HG02610 (cell line): ENCODE measurements around the gene PDE4DIP.
"Not testable (repeated sequence)": the region's sequence is repeated elsewhere in the genome, so short reads cannot be mapped to it uniquely, and the experiment has no call there.

Experiments
- ATAC-seq: cut with Tn5 transposase; IDR thresholded peaks from one replicate; pipeline ENCODE4 v1.9.1; 2021; ENCODE audit warnings: mild to moderate bottlenecking, moderate library complexity; ENCODE audit not compliant: unreplicated experiment

PDE4DIP gene

GRCh38 chr1:148916695-148917348, 72.6 kb downstream of the PDE4DIP start:
- ATAC-seq, result not testable (repeated sequence)

- not testable (repeated sequence) for ATAC-seq
These were observed 74.7 kb downstream of the PDE4DIP start for GRCh38 chr1:148918836-148919447.

GRCh38 chr1:148921047-148921446, 76.8 kb downstream of the PDE4DIP start:
- ATAC-seq, result not testable (repeated sequence)

DNA sequence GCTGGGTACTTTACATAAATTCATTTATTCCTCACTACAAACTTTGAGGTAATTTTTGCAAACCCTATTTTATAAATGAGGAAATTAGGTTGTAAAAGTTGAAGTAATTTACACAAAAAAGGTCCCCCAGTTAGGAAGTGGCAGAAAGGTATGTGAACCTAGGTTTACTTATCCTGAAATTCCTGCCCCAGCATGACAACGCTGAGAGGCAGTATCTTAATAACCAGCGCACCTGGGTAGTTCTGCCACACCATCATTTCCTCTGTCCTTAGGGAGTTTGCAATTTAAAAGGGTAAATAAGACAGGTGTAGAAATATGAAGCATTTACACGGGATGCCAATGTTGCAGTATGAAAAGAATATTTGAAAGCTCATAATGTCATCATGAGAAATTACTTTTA, 79.6 kb downstream of the PDE4DIP start:
- ATAC-seq, result not testable (repeated sequence)

DNA sequence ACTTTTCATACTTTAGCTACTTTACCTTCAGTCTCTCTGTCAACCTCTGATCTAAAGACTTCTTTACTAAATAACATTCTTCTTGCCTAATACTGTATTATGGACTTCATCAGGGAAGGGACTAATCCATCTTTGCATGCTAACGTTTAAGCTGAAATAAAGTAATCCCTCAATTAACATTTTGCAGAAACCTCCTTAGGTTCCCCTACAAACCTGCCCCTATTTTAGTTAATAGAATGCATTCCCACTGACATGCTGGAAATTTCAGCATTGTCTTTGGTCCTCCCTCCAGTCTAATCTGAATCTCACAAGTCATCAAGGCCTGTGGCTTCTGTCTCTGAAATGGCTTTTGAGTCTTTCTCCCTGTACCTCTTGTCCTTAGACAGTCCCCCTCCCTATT, 83.4 kb downstream of the PDE4DIP start:
- ATAC-seq, result not testable (repeated sequence)

- not testable (repeated sequence) for ATAC-seq
These were observed 85.0 kb downstream of the PDE4DIP start for GRCh38 chr1:148929253-148929652.

GRCh38 chr1:148935381-148936002, 91.3 kb downstream of the PDE4DIP start:
- ATAC-seq, result not testable (repeated sequence)

- not testable (repeated sequence) for ATAC-seq
These were observed 98.7 kb downstream of the PDE4DIP start for GRCh38 chr1:148942906-148943305.

- ATAC-seq, result not testable (repeated sequence)
These were observed 100.9 kb downstream of the PDE4DIP start for GRCh38 chr1:148945130-148945529.

DNA sequence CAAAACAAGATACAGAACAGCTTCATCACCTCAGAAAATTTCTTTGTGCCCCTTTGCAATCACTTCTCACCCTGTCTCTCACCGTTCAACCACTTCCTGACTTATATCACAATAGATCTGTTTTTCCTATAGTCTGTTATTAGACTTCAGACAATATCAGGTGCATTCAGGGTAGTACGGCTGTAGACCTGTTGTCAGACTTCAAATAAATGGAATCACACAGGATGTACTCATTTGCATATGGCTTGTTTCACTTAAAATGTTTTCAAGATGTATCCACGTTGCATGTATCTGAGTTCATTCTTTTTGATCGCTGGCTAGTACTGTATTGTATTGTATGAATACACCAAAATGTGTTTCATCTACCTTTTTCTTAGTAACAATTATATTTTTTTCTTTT, 104.5 kb downstream of the PDE4DIP start:
- not testable (repeated sequence) for ATAC-seq

DNA sequence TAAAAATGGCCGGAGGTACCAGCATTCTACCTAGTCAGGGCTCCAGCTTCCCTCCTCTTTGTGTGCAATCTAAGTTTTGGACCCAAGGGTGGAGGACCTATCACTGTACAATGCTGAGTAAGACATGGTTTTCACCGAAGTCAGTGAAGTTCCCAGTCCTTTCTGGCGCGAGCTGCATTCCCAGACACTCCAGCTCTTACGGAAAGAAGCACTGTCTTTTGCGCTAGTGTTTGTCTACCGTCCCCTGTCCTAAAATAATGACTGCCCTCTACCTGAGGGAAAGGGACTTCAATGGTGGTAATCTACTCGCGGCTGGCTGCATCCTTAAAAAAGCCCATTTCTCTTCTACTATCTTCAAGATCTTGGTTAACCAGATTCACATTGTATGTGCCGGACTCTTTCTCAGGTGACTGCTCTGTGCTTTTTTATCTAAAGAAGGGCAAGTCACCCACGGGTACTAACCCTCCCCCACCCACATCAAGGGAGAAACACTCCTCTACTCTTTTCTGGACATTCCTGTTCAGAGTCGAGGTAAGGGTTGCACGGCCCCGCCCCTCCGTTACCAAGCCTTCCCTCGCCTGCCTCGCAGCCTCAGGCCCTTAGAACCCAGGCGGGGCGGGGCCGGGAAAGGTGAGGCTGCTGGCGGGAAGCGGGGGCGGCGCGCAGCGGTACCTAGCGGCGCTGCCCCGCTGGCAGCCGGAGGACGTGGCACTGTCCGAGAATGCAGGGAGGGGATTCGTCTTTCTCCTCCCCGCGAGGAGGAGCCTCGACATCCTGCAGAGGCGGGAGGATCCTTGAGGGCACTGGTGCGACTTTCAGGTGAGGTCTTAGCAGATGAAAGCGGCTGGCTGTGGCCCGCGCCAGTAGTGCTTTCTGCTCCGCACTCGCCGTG, 107.4 kb downstream of the PDE4DIP start:
- ATAC-seq, result peak; percentile 76

GRCh38 chr1:148952253-148952937, 108.2 kb downstream of the PDE4DIP start:
- peak; percentile 81 for ATAC-seq

DNA sequence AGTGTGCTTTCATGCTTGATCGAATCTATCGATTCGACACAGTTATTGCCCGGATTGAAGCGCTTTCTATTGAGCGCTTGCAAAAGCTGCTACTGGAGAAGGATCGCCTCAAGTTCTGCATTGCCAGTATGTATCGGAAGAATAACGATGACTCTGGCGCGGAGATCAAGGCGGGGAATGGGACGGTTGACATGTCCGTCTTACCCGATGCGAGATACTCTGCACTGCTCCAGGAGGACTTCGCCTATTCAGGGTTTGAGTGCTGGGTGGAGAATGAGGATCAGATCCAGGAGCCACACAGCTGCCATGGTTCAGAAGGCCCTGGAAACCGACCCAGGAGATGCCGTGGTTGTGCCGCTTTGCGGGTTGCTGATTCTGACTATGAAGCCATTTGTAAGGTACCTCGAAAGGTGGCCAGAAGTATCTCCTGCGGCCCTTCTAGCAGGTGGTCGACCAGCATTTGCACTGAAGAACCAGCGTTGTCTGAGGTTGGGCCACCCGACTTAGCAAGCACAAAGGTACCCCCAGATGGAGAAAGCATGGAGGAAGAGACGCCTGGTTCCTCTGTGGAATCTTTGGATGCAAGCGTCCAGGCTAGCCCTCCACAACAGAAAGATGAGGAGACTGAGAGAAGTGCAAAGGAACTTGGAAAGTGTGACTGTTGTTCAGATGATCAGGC, 108.8 kb downstream of the PDE4DIP start:
- ATAC-seq, result not testable (repeated sequence)

- ATAC-seq, result not testable (repeated sequence)
These were observed 109.5 kb downstream of the PDE4DIP start for GRCh38 chr1:148953730-148954129.

GRCh38 chr1:148958343-148958742, 114.1 kb downstream of the PDE4DIP start:
- ATAC-seq, result not testable (repeated sequence)

DNA sequence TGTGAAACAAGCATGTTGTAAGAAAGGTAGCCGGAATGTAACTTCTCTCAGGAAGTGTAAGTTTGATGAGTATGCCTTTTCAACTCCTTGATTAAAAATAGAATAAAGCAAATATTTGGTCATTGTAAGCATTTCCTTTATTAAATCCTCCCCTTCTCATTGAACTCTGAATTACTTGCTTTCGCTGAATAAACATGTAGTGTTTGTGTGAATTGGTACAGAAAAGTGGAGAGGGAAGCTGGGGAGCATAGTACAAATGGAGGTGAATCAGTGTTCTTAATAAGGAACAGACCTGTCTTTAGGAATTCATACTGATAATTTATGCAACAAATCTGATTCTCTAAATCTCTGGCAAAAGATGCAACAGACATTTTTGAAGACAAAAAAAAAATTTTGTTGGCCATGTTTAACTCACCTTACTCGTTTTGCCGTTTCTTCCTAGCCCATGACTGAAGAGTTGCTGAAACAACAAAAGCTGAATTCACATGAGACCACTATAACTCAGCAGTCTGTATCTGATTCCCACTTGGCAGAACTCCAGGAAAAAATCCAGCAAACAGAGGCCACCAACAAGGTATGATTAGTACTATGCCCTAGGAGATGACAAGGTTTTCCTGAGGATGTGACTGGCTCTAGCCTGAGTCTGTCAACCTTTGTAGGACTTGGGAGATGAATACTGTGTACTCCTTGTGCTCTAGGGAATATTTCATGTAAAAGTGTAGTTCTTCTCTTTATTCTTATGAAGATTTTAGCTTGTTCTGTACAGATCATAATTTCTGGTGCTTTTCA, 116.2 kb downstream of the PDE4DIP start:
- not testable (repeated sequence) for ATAC-seq

GRCh38 chr1:148962127-148962857, 118.1 kb downstream of the PDE4DIP start:
- ATAC-seq, result not testable (repeated sequence)

- ATAC-seq, result not testable (repeated sequence)
These were observed 121.9 kb downstream of the PDE4DIP start for GRCh38 chr1:148966084-148966483.
